Natural killer cell treated with Interleukin-12 subunit alpha and Interleukin-12 subunit beta and Interleukin-15 and Interleukin-18, amount 100 ng/mL, for 72 hours (primary cell): Measurements from ENCODE around the gene ZNF541. TPM values are rescaled to one million over a fixed set of nuclear protein-coding genes. Genes with fewer than 3 reads are reported as not detected.
A peak's percentile ranks its signal among the peaks of the same experiment; 100 is the strongest.
"Not testable (repeated sequence)": the region's sequence is repeated elsewhere in the genome, so short reads cannot be mapped to it uniquely, and the experiment has no call there.

Source experiments
- ATAC-seq, 2 donors: fragments of 150-1000 bp; cut with Tn5 transposase in 1 of 2; sonication (Bioruptor Pico), chemical (Tn5 transposase) in 1 of 2; 2 replicates each; pipeline ENCODE4 v1.10.0; 2021
- DNase-seq: peaks from one replicate; pipeline ENCODE4 v3.0.0; 2022; ENCODE audit warnings: low spot score
- H3K27ac Mint-ChIP-seq, 2 donors: 1 replicate in 1 of 2; 2 replicates in 1 of 2; pipeline ENCODE4 v1.8.0; 2022; ENCODE audit warnings: mixed read lengths in 2 of 2, mild to moderate bottlenecking in 1 of 2, moderate library complexity in 1 of 2
- H3K27me3 Mint-ChIP-seq, 2 donors: 1 replicate in 1 of 2; 2 replicates in 1 of 2; pipeline ENCODE4 v1.8.0; 2022; ENCODE audit warnings: mixed read lengths in 2 of 2
- H3K36me3 Mint-ChIP-seq: one replicate; pipeline ENCODE4 v1.8.0; 2022; ENCODE audit warnings: mixed read lengths
- H3K4me1 Mint-ChIP-seq, 2 donors: 1 replicate in 1 of 2; 2 replicates in 1 of 2; pipeline ENCODE4 v1.8.0; 2022; ENCODE audit warnings: low read depth in 2 of 2, mixed read lengths in 2 of 2, mild to moderate bottlenecking in 1 of 2
- H3K4me3 Mint-ChIP-seq: one replicate; pipeline ENCODE4 v1.8.0; 2022; ENCODE audit warnings: mixed read lengths
- H3K9me3 Mint-ChIP-seq: 2 replicates; pipeline ENCODE4 v1.8.0; 2022; ENCODE audit warnings: mixed read lengths
- total RNA-seq, 2 donors: library from RNA; stranded (reverse); gene quantifications; one replicate each; pipeline ENCODE4 v1.2.3, GENCODE V29; 2022

The ZNF541 gene
- total RNA-seq, 2 donors from 2014 or later, result 0.10 TPM; not detected in 1

- H3K9me3 Mint-ChIP-seq, DNase-seq, ATAC-seq, H3K36me3 Mint-ChIP-seq, H3K27me3 Mint-ChIP-seq, H3K4me3 Mint-ChIP-seq, H3K27ac Mint-ChIP-seq: not testable (repeated sequence)
- H3K4me1 Mint-ChIP-seq, result peaks cover 11 to 12% of the 10 kb centered on the region in 2 donors
Observed at GRCh38 chr19:47583161-47583560, 10.2 kb upstream of the ZNF541 start.

GRCh38 chr19:47582320-47582909 lies 9.5 kb upstream of the ZNF541 start:
- Mint-ChIP-seq H3K27ac (peak overlapping the region in 1 of 2 donors; percentile 32), H3K4me1 (peaks cover 15 to 16% of the 10 kb centered on the region in 2 donors), H3K4me3 (no peak overlapping the region), H3K9me3 (no peaks in the 10 kb centered on the region), H3K36me3 (no peaks in the 10 kb centered on the region), H3K27me3 (peaks cover 0 to 8% of the 10 kb centered on the region in 2 donors)
- ATAC-seq (no peak), DNase-seq (no peak)

- peaks cover 0 to 8% of the 10 kb centered on the region in 2 donors for H3K27me3 Mint-ChIP-seq
- H3K27ac Mint-ChIP-seq, result peak overlapping the region in 1 of 2 donors; percentile 32
- H3K36me3 Mint-ChIP-seq, result no peaks in the 10 kb centered on the region
- DNase-seq (no peak), ATAC-seq (no peak)
- no peaks in the 10 kb centered on the region for H3K9me3 Mint-ChIP-seq
- H3K4me1 Mint-ChIP-seq, result peaks cover 15 to 17% of the 10 kb centered on the region in 2 donors
- no peak overlapping the region for H3K4me3 Mint-ChIP-seq
Observed at GRCh38 chr19:47581605-47582319, 8.8 kb upstream of the ZNF541 start.

GRCh38 chr19:47580397-47580796 lies 7.4 kb upstream of the ZNF541 start:
- Mint-ChIP-seq H3K36me3 (no peaks in the 10 kb centered on the region), H3K4me1 (peaks cover 15 to 17% of the 10 kb centered on the region in 2 donors), H3K4me3 (no peak overlapping the region), H3K9me3 (no peaks in the 10 kb centered on the region), H3K27me3 (peaks cover 0 to 8% of the 10 kb centered on the region in 2 donors), H3K27ac (no peak overlapping the region)
- ATAC-seq (no peak), DNase-seq (no peak)

- Mint-ChIP-seq H3K36me3 (peaks cover 7% of the 10 kb centered on the region), H3K4me3 (peak overlapping the region; percentile 57), H3K27me3 (peaks cover 4 to 10% of the 10 kb centered on the region in 2 donors), H3K27ac (peak overlapping the region in 1 of 2 donors; percentile 2), H3K4me1 (peaks cover 11 to 12% of the 10 kb centered on the region in 2 donors), H3K9me3 (no peaks in the 10 kb centered on the region)
- DNase-seq, result no peak
- no peak for ATAC-seq
Observed at GRCh38 chr19:47572635-47573034, 313 bp downstream of the ZNF541 start.

- H3K27me3 Mint-ChIP-seq, result peaks cover 4 to 10% of the 10 kb centered on the region in 2 donors
- no peaks in the 10 kb centered on the region for H3K9me3 Mint-ChIP-seq
- no peak overlapping the region for H3K27ac Mint-ChIP-seq
- ATAC-seq (no peak), DNase-seq (no peak)
- H3K4me1 Mint-ChIP-seq, result peaks cover 10 to 11% of the 10 kb centered on the region in 2 donors
- H3K4me3 Mint-ChIP-seq, result no peak overlapping the region
- peaks cover 7% of the 10 kb centered on the region for H3K36me3 Mint-ChIP-seq
Observed at GRCh38 chr19:47569331-47569730, 3.6 kb downstream of the ZNF541 start.

- ATAC-seq (no peak), DNase-seq (no peak)
- peaks cover 0 to 4% of the 10 kb centered on the region in 2 donors for H3K4me1 Mint-ChIP-seq
- no peaks in the 10 kb centered on the region for H3K27me3 Mint-ChIP-seq
- no peaks in the 10 kb centered on the region for H3K36me3 Mint-ChIP-seq
- H3K9me3 Mint-ChIP-seq, result no peaks in the 10 kb centered on the region
- H3K4me3 Mint-ChIP-seq, result no peak overlapping the region
- no peak overlapping the region for H3K27ac Mint-ChIP-seq
Observed at GRCh38 chr19:47564081-47564480, 8.9 kb downstream of the ZNF541 start.

- Mint-ChIP-seq H3K4me1 (peaks cover 0 to 4% of the 10 kb centered on the region in 2 donors), H3K9me3 (no peaks in the 10 kb centered on the region), H3K27me3 (no peaks in the 10 kb centered on the region), H3K4me3 (no peak overlapping the region), H3K36me3 (no peaks in the 10 kb centered on the region), H3K27ac (no peak overlapping the region)
- ATAC-seq, result no peak
- no peak for DNase-seq
Observed at GRCh38 chr19:47561440-47562057, 11.4 kb downstream of the ZNF541 start.

- Mint-ChIP-seq H3K27me3 (no peaks in the 10 kb centered on the region), H3K27ac (no peak overlapping the region), H3K9me3 (no peaks in the 10 kb centered on the region), H3K4me3 (no peak overlapping the region), H3K4me1 (peaks cover 0 to 4% of the 10 kb centered on the region in 2 donors), H3K36me3 (no peaks in the 10 kb centered on the region)
- no peak for DNase-seq
- ATAC-seq, result no peak
Observed at GRCh38 chr19:47560999-47561398, 11.9 kb downstream of the ZNF541 start.

- Mint-ChIP-seq H3K9me3 (no peaks in the 10 kb centered on the region), H3K4me3 (no peak overlapping the region), H3K36me3 (no peaks in the 10 kb centered on the region), H3K27me3 (no peaks in the 10 kb centered on the region), H3K27ac (no peak overlapping the region), H3K4me1 (no peaks in the 10 kb centered on the region)
- no peak for DNase-seq
- no peak for ATAC-seq
Observed at GRCh38 chr19:47550129-47550528, 22.8 kb downstream of the ZNF541 start.

GRCh38 chr19:47549261-47549862 lies 23.6 kb downstream of the ZNF541 start:
- Mint-ChIP-seq H3K27me3 (no peaks in the 10 kb centered on the region), H3K4me1 (no peaks in the 10 kb centered on the region), H3K27ac (no peak overlapping the region), H3K9me3 (no peaks in the 10 kb centered on the region), H3K4me3 (no peak overlapping the region), H3K36me3 (no peaks in the 10 kb centered on the region)
- ATAC-seq, result no peak
- no peak for DNase-seq

- H3K27ac Mint-ChIP-seq, result no peak overlapping the region
- H3K9me3 Mint-ChIP-seq, result no peaks in the 10 kb centered on the region
- no peak overlapping the region for H3K4me3 Mint-ChIP-seq
- ATAC-seq, result no peak
- H3K27me3 Mint-ChIP-seq, result peaks cover 0 to 2% of the 10 kb centered on the region in 2 donors
- H3K4me1 Mint-ChIP-seq, result peaks cover 1 to 2% of the 10 kb centered on the region in 2 donors
- H3K36me3 Mint-ChIP-seq, result no peaks in the 10 kb centered on the region
- no peak for DNase-seq
Observed at GRCh38 chr19:47547199-47547598, 25.7 kb downstream of the ZNF541 start.

GRCh38 chr19:47545061-47545948 lies 27.6 kb downstream of the ZNF541 start:
- no peak for DNase-seq
- H3K4me3 Mint-ChIP-seq, result no peak overlapping the region
- peaks cover 0 to 2% of the 10 kb centered on the region in 2 donors for H3K27me3 Mint-ChIP-seq
- H3K4me1 Mint-ChIP-seq, result peaks cover 16 to 18% of the 10 kb centered on the region in 2 donors
- no peaks in the 10 kb centered on the region for H3K9me3 Mint-ChIP-seq
- no peaks in the 10 kb centered on the region for H3K36me3 Mint-ChIP-seq
- H3K27ac Mint-ChIP-seq, result no peak overlapping the region
- ATAC-seq, result no peak
